MM.1S (cell line): ENCODE results near the gene ANKS1B.

ENCODE experiments used
- DNase-seq: peaks from one replicate; pipeline ENCODE4 v3.0.0-alpha.2; 2015
- H2AFZ ChIP-seq: fragments of 300-600 bp; sonication (generic); 2 replicates; pipeline ENCODE4 v1.6.0; 2016; ENCODE audit warnings: antibody characterized with exemption, low read length
- H3F3A ChIP-seq: fragments of 300-600 bp; sonication (generic); 2 replicates; pipeline ENCODE4 v1.6.1; 2016; ENCODE audit warnings: mild to moderate bottlenecking, antibody characterized with exemption, low read length, moderate library complexity, mixed read lengths; ENCODE audit not compliant: insufficient read depth
- H3K27ac ChIP-seq: fragments of 300-600 bp; sonication (generic); 2 replicates; pipeline ENCODE4 v1.5.1; 2016; ENCODE audit warnings: mild to moderate bottlenecking, low read length
- H3K27me3 ChIP-seq: fragments of 300-600 bp; sonication (generic); replicated peaks from 2 replicates; pipeline ENCODE4 v1.6.0; 2016; ENCODE audit warnings: low read length; ENCODE audit not compliant: insufficient read depth
- H3K36me3 ChIP-seq: fragments of 300-600 bp; sonication (generic); replicated peaks from 2 replicates; pipeline ENCODE4 v1.6.1; 2016; ENCODE audit warnings: mild to moderate bottlenecking, low read length, mixed read lengths; ENCODE audit not compliant: insufficient read depth
- H3K4me1 ChIP-seq: fragments of 300-600 bp; sonication (generic); 2 replicates; pipeline ENCODE4 v1.6.1; 2016; ENCODE audit warnings: low read length, mixed read lengths
- H3K4me2 ChIP-seq: fragments of 300-600 bp; sonication (generic); 2 replicates; pipeline ENCODE4 v1.6.0; 2016; ENCODE audit warnings: low read depth, low read length
- H3K4me3 ChIP-seq: fragments of 300-600 bp; sonication (generic); 2 replicates; pipeline ENCODE4 v1.5.1; 2016; ENCODE audit warnings: low read length, mixed read lengths
- H3K79me2 ChIP-seq: fragments of 300-600 bp; sonication (generic); 2 replicates; pipeline ENCODE4 v1.6.1; 2016; ENCODE audit warnings: mixed run types, low read length, mixed read lengths
- H3K9ac ChIP-seq: fragments of 300-600 bp; sonication (generic); 2 replicates; pipeline ENCODE4 v1.6.1; 2016; ENCODE audit warnings: low read length, mixed read lengths
- H3K9me2 ChIP-seq: fragments of 300-600 bp; sonication (generic); replicated peaks from 2 replicates; pipeline ENCODE4 v1.6.1; 2016; ENCODE audit warnings: mild to moderate bottlenecking, low read length, mixed read lengths; ENCODE audit not compliant: insufficient read depth
- H3K9me3 ChIP-seq: fragments of 300-600 bp; sonication (generic); replicated peaks from 2 replicates; pipeline ENCODE4 v1.6.1; 2016; ENCODE audit warnings: mild to moderate bottlenecking, low read length, mixed read lengths; ENCODE audit not compliant: insufficient read depth
- H4K20me1 ChIP-seq: fragments of 300-600 bp; sonication (generic); 2 replicates; pipeline ENCODE4 v1.6.1; 2016; ENCODE audit warnings: mild to moderate bottlenecking, low read length, moderate library complexity, mixed read lengths; ENCODE audit not compliant: insufficient read depth
- CTCF ChIP-seq: fragments of 300-600 bp; sonication (generic); IDR thresholded peaks from 2 replicates; pipeline ENCODE4 v1.5.1; 2016; ENCODE audit warnings: antibody characterized with exemption, low read length, mixed read lengths
- EZH2 ChIP-seq: fragments of 300-600 bp; sonication (generic); optimal IDR thresholded peaks from 2 replicates; pipeline ENCODE3; 2017; ENCODE audit warnings: low read depth, mild to moderate bottlenecking, antibody characterized with exemption, low read length, mixed read lengths
- EZH2phosphoT487 ChIP-seq: fragments of 300-600 bp; sonication (generic); IDR thresholded peaks from 2 replicates; pipeline ENCODE4 v1.6.1; 2018; ENCODE audit warnings: antibody characterized with exemption, low read length

The ANKS1B gene

GRCh38 chr12:99769396-99769980 lies 215.2 kb downstream of the ANKS1B start:
- Histone ChIP-seq H3K9me3 (no peaks in the 10 kb centered on the region), H3K4me1 (no peaks in the 10 kb centered on the region), H3K27me3 (no peaks in the 10 kb centered on the region), H3F3A (no peaks in the 10 kb centered on the region), H3K4me3 (no peak overlapping the region), H3K9me2 (no peaks in the 10 kb centered on the region), H3K4me2 (no peak overlapping the region), H3K27ac (no peak overlapping the region), H3K36me3 (no peaks in the 10 kb centered on the region), H2AFZ (no peak overlapping the region), H4K20me1 (no peaks in the 10 kb centered on the region), H3K9ac (no peak overlapping the region), H3K79me2 (no peaks in the 10 kb centered on the region)
- DNase-seq, result no peak
- no peak for TF ChIP-seq EZH2
- TF ChIP-seq EZH2phosphoT487, result no peak

GRCh38 chr12:99768758-99769157 lies 216.0 kb downstream of the ANKS1B start:
- Histone ChIP-seq H2AFZ (no peak overlapping the region), H3K79me2 (no peaks in the 10 kb centered on the region), H3K9me2 (no peaks in the 10 kb centered on the region), H3K4me3 (no peak overlapping the region), H3K27ac (no peak overlapping the region), H4K20me1 (no peaks in the 10 kb centered on the region), H3K4me2 (no peak overlapping the region), H3F3A (no peaks in the 10 kb centered on the region), H3K4me1 (no peaks in the 10 kb centered on the region), H3K36me3 (no peaks in the 10 kb centered on the region), H3K27me3 (no peaks in the 10 kb centered on the region), H3K9ac (no peak overlapping the region), H3K9me3 (no peaks in the 10 kb centered on the region)
- no peak for DNase-seq
- TF ChIP-seq CTCF (no peak), EZH2 (no peak), EZH2phosphoT487 (no peak)

- Histone ChIP-seq H3K27ac (no peak overlapping the region), H3K9me3 (no peaks in the 10 kb centered on the region), H3K4me3 (no peak overlapping the region), H3F3A (no peaks in the 10 kb centered on the region), H3K79me2 (no peaks in the 10 kb centered on the region), H3K9me2 (no peaks in the 10 kb centered on the region), H3K4me2 (no peak overlapping the region), H3K27me3 (no peaks in the 10 kb centered on the region), H2AFZ (no peak overlapping the region), H4K20me1 (no peaks in the 10 kb centered on the region), H3K4me1 (no peaks in the 10 kb centered on the region), H3K36me3 (no peaks in the 10 kb centered on the region), H3K9ac (no peak overlapping the region)
- TF ChIP-seq CTCF (peak; percentile 51), EZH2phosphoT487 (no peak)
- DNase-seq, result peak; percentile 43
These were observed 216.9 kb downstream of the ANKS1B start for GRCh38 chr12:99767809-99768208.

- DNase-seq, result no peak
- Histone ChIP-seq H4K20me1 (no peaks in the 10 kb centered on the region), H3K36me3 (no peaks in the 10 kb centered on the region), H3K79me2 (no peaks in the 10 kb centered on the region), H3F3A (no peaks in the 10 kb centered on the region), H3K27me3 (no peaks in the 10 kb centered on the region), H3K4me1 (no peaks in the 10 kb centered on the region), H3K4me3 (no peak overlapping the region), H3K4me2 (no peak overlapping the region), H3K9ac (no peak overlapping the region), H3K27ac (no peak overlapping the region), H3K9me2 (no peaks in the 10 kb centered on the region), H2AFZ (no peak overlapping the region), H3K9me3 (no peaks in the 10 kb centered on the region)
- no peak for TF ChIP-seq CTCF
- TF ChIP-seq EZH2, result no peak
- TF ChIP-seq EZH2phosphoT487, result no peak
These were observed 218.3 kb downstream of the ANKS1B start for GRCh38 chr12:99766408-99766807.
